Muscle layer of duodenum (tissue), 2 donors: ENCODE data around the gene WWTR1.

Experiments used
- H3K27ac ChIP-seq: one replicate; pipeline ENCODE4 v1.7.0; 2013; ENCODE audit warnings: mild to moderate bottlenecking, low read length
- H3K27me3 ChIP-seq: one replicate; pipeline ENCODE4 v1.7.0; 2013; ENCODE audit warnings: low read depth, mild to moderate bottlenecking, control low read depth, low read length
- H3K36me3 ChIP-seq, 2 donors: one replicate each; pipeline ENCODE4 v1.7.0; 2013; ENCODE audit warnings: low read length in 2 of 2, control low read depth in 1 of 2, mild to moderate bottlenecking in 1 of 2; ENCODE audit not compliant: insufficient read depth in 2 of 2, control insufficient read depth in 1 of 2
- H3K4me1 ChIP-seq, 2 donors: one replicate each; pipeline ENCODE4 v1.7.0; 2013; ENCODE audit warnings: low read length in 2 of 2, mild to moderate bottlenecking in 2 of 2, control low read depth in 1 of 2, moderate library complexity in 1 of 2; ENCODE audit not compliant: insufficient read depth in 2 of 2, control insufficient read depth in 1 of 2
- H3K4me3 ChIP-seq, 2 donors: one replicate each; pipeline ENCODE4 v1.7.0; 2013; ENCODE audit warnings: low read length in 2 of 2, low read depth in 1 of 2, mild to moderate bottlenecking in 1 of 2
- H3K9me3 ChIP-seq, 2 donors: one replicate each; pipeline ENCODE4 v1.7.0; 2013; ENCODE audit warnings: low read length in 2 of 2, control low read depth in 1 of 2, mild to moderate bottlenecking in 1 of 2; ENCODE audit not compliant: control insufficient read depth in 1 of 2
- donor health status: healthy.

Gene WWTR1

GRCh38 chr3:149516920-149517319 lies 140.9 kb downstream of the WWTR1 start:
- Histone ChIP-seq H3K4me3 (no peak overlapping the region), H3K27ac (no peak overlapping the region), H3K4me1 (peaks cover 0 to 4% of the 10 kb centered on the region in 2 donors), H3K9me3 (no peaks in the 10 kb centered on the region), H3K27me3 (no peaks in the 10 kb centered on the region), H3K36me3 (peaks cover 13 to 27% of the 10 kb centered on the region in 2 donors)

DNA sequence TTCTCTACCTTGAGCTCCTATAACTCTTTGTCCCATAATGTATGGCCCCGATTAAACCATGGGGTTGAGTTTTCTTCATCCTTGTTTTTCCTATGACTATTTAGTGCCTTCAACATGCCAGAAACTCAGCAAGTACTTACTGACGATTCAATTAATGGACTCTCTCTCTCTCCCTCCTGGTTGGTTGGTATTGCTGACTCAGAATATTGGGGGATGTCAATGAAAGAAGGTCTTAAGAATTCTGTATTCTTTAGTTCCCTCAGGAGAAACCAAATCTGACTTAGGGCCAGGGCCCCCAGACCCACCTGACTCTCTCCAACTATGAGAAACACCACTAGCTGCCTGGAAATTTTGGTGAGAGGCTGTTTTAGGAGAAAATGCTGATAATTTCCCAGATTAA lies 142.6 kb downstream of the WWTR1 start:
- no peak overlapping the region for H3K27ac ChIP-seq
- H3K36me3 ChIP-seq, result peaks cover 7 to 12% of the 10 kb centered on the region in 2 donors
- H3K9me3 ChIP-seq, result no peaks in the 10 kb centered on the region
- no peaks in the 10 kb centered on the region for H3K27me3 ChIP-seq
- no peak overlapping the region for H3K4me3 ChIP-seq
- peaks cover 0 to 4% of the 10 kb centered on the region in 2 donors for H3K4me1 ChIP-seq

DNA sequence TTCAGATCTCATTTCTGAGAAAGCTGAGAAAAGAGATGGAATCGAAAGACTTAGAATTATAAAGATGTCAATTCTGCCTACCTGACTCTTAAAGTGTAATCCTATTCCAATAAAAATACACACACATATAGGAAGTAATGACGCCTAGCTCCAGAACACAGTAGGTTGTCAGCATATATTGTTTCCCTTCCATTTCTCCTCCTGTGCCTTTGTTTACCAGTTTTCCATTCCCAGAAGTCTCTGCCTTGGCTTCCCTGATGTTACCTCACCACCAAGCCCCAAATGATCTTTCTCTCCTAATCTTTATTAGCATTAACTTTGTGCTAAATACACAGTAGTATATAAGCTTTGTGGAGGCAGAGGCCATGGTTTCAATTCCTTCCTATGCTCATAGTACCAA lies 143.4 kb downstream of the WWTR1 start:
- H3K36me3 ChIP-seq, result peaks cover 3 to 8% of the 10 kb centered on the region in 2 donors
- H3K4me3 ChIP-seq, result no peak overlapping the region
- H3K27ac ChIP-seq, result no peak overlapping the region
- peaks cover 0 to 4% of the 10 kb centered on the region in 2 donors for H3K4me1 ChIP-seq
- no peaks in the 10 kb centered on the region for H3K27me3 ChIP-seq
- H3K9me3 ChIP-seq, result no peaks in the 10 kb centered on the region

GRCh38 chr3:149512073-149512782 lies 145.6 kb downstream of the WWTR1 start:
- no peak overlapping the region for H3K4me3 ChIP-seq
- H3K27ac ChIP-seq, result no peak overlapping the region
- no peaks in the 10 kb centered on the region for H3K9me3 ChIP-seq
- H3K4me1 ChIP-seq, result peaks cover 0 to 4% of the 10 kb centered on the region in 2 donors
- no peaks in the 10 kb centered on the region for H3K27me3 ChIP-seq
- no peaks in the 10 kb centered on the region for H3K36me3 ChIP-seq

DNA sequence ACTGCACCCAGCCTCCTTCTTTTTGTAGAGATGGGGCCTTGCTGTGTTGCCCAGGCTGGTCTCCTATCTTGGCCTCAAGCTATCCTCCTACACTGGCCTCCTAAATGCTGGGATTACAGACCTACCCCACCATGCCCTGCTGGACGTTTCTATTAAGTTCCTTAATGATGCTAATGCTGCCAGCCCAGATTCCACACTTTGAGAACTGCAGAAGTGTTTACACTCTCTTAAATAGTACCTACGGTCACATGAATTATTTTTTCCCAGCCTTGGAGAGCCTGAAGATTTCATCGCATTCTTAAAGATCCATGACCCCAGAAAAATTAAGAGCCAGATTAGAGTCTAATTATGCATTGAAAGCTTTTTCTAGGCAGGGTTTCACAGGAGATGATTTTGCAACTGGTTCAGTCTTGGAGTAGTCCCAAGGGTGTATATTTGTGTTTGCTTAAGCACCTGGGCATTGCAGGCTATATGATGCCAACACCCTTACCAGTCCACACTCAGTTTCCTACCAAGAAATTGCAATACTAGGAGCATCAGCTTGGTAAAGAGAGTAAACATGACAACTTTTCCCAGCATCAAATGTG lies 146.7 kb downstream of the WWTR1 start:
- H3K4me3 ChIP-seq, result no peak overlapping the region
- H3K27me3 ChIP-seq, result no peaks in the 10 kb centered on the region
- no peaks in the 10 kb centered on the region for H3K36me3 ChIP-seq
- no peak overlapping the region for H3K27ac ChIP-seq
- no peaks in the 10 kb centered on the region for H3K9me3 ChIP-seq
- H3K4me1 ChIP-seq, result peaks cover 0 to 4% of the 10 kb centered on the region in 2 donors

DNA sequence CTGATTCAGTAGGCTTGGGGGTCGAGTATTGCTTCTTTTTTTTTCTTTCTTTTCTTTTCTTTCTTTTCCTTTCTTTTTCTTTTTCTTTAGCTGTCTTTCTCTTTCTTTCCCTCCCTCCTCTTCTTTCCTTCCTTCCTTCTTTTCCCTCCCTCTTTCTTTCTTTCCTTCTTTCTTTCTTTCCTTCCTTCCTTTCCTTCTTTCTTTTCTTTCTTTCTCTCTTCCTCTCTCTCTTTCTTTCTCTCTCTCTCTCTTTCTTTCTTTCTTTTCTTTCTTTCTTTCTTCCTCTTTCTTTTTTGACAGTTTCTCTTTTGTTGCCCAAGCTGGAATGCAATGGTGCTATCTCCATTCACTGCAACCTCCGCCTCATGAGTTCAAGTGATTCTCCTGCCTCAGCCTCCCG lies 147.3 kb downstream of the WWTR1 start:
- no peak overlapping the region for H3K27ac ChIP-seq
- H3K9me3 ChIP-seq, result no peaks in the 10 kb centered on the region
- H3K4me3 ChIP-seq, result no peak overlapping the region
- H3K27me3 ChIP-seq, result no peaks in the 10 kb centered on the region
- H3K4me1 ChIP-seq, result peaks cover 0 to 4% of the 10 kb centered on the region in 2 donors
- no peaks in the 10 kb centered on the region for H3K36me3 ChIP-seq

- Histone ChIP-seq H3K27ac (no peak overlapping the region), H3K36me3 (no peaks in the 10 kb centered on the region), H3K4me1 (peaks cover 0 to 4% of the 10 kb centered on the region in 2 donors), H3K9me3 (no peaks in the 10 kb centered on the region), H3K4me3 (no peak overlapping the region), H3K27me3 (no peaks in the 10 kb centered on the region)
These were observed 148.3 kb downstream of the WWTR1 start for GRCh38 chr3:149509526-149509925.

- peaks cover 0 to 4% of the 10 kb centered on the region in 2 donors for H3K4me1 ChIP-seq
- no peak overlapping the region for H3K4me3 ChIP-seq
- no peak overlapping the region for H3K27ac ChIP-seq
- H3K36me3 ChIP-seq, result no peaks in the 10 kb centered on the region
- H3K9me3 ChIP-seq, result no peaks in the 10 kb centered on the region
- H3K27me3 ChIP-seq, result no peaks in the 10 kb centered on the region
These were observed 150.1 kb downstream of the WWTR1 start for GRCh38 chr3:149507491-149508324.

- Histone ChIP-seq H3K9me3 (no peaks in the 10 kb centered on the region), H3K27ac (no peak overlapping the region), H3K4me1 (no peaks in the 10 kb centered on the region), H3K4me3 (no peak overlapping the region), H3K36me3 (no peaks in the 10 kb centered on the region), H3K27me3 (no peaks in the 10 kb centered on the region)
These were observed 150.9 kb downstream of the WWTR1 start for GRCh38 chr3:149506965-149507364.

- H3K27me3 ChIP-seq, result no peaks in the 10 kb centered on the region
- no peak overlapping the region for H3K4me3 ChIP-seq
- no peaks in the 10 kb centered on the region for H3K4me1 ChIP-seq
- no peaks in the 10 kb centered on the region for H3K36me3 ChIP-seq
- no peak overlapping the region for H3K27ac ChIP-seq
- no peaks in the 10 kb centered on the region for H3K9me3 ChIP-seq
These were observed 151.3 kb downstream of the WWTR1 start for GRCh38 chr3:149506540-149506939.

DNA sequence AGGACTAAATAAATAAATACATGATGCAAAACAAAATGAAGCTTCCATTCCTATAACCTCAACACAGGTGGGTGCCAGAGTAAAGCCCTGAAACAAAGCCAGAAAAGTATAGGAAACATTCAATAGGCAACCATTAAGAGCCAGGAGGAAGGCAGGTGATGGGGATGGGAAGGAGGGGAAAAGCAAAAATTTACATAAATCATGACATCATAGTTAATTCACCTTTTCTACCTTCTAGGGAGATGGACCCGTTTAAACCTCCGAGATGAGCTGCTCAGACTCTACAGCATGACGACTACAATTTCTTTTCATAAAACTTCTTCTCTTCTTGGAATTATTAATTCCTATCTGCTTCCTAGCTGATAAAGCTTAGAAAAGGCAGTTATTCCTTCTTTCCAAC lies 155.4 kb downstream of the WWTR1 start:
- no peaks in the 10 kb centered on the region for H3K27me3 ChIP-seq
- no peak overlapping the region for H3K4me3 ChIP-seq
- no peak overlapping the region for H3K27ac ChIP-seq
- no peaks in the 10 kb centered on the region for H3K4me1 ChIP-seq
- no peaks in the 10 kb centered on the region for H3K36me3 ChIP-seq
- H3K9me3 ChIP-seq, result no peaks in the 10 kb centered on the region
